Measurements from ENCODE around the gene MYCBPAP.

GRCh38 chr17:50533185-50533584, 24.9 kb downstream of the MYCBPAP start:
- TF ChIP-seq, protein P1, sequence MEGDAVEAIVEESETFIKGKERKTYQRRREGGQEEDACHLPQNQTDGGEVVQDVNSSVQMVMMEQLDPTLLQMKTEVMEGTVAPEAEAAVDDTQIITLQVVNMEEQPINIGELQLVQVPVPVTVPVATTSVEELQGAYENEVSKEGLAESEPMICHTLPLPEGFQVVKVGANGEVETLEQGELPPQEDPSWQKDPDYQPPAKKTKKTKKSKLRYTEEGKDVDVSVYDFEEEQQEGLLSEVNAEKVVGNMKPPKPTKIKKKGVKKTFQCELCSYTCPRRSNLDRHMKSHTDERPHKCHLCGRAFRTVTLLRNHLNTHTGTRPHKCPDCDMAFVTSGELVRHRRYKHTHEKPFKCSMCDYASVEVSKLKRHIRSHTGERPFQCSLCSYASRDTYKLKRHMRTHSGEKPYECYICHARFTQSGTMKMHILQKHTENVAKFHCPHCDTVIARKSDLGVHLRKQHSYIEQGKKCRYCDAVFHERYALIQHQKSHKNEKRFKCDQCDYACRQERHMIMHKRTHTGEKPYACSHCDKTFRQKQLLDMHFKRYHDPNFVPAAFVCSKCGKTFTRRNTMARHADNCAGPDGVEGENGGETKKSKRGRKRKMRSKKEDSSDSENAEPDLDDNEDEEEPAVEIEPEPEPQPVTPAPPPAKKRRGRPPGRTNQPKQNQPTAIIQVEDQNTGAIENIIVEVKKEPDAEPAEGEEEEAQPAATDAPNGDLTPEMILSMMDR (IDR thresholded peaks at IDR 0.05 in 2 of 3, conservative IDR thresholded peaks at IDR 0.05 in 1 of 3; ENCODE audit: borderline replicate concordance in 1 of 3, insufficient read depth in 1 of 3, low read depth in 2 of 3, low read length in 2 of 3) = no peak
- no peak for TF ChIP-seq POLR2A (IDR thresholded peaks at IDR 0.05; ENCODE audit: borderline replicate concordance, extremely low read depth, insufficient read depth, insufficient read length)
- TF ChIP-seq ZNF274 (IDR thresholded peaks at IDR 0.05; ENCODE audit: low read depth, low read length) = no peak
- TF ChIP-seq EZH2 (IDR thresholded peaks at IDR 0.05) = no peak
- TF ChIP-seq RAD21 (IDR thresholded peaks at IDR 0.05; ENCODE audit: low read depth) = no peak
- no peak for TF ChIP-seq YY1 (IDR thresholded peaks at IDR 0.05; ENCODE audit: extremely low read depth, insufficient replicate concordance, low read depth, low read length)
- TF ChIP-seq EZH2phosphoT487 (IDR thresholded peaks at IDR 0.05; ENCODE audit: borderline replicate concordance) = no peak
- no peak for TF ChIP-seq POLR2AphosphoS5 (IDR thresholded peaks at IDR 0.05; ENCODE audit: low read depth, low read length)
